DMS53 treated with DMSO at 0.1 percent for 48 hours (cell line): ENCODE measurements around the gene CCDC102A.

ENCODE experiments used
- DNase-seq: peaks from one replicate; lab custom pipeline; 2025; ENCODE audit not compliant: unreplicated experiment; lab: John Stamatoyannopoulos, UW

The CCDC102A gene

DNA sequence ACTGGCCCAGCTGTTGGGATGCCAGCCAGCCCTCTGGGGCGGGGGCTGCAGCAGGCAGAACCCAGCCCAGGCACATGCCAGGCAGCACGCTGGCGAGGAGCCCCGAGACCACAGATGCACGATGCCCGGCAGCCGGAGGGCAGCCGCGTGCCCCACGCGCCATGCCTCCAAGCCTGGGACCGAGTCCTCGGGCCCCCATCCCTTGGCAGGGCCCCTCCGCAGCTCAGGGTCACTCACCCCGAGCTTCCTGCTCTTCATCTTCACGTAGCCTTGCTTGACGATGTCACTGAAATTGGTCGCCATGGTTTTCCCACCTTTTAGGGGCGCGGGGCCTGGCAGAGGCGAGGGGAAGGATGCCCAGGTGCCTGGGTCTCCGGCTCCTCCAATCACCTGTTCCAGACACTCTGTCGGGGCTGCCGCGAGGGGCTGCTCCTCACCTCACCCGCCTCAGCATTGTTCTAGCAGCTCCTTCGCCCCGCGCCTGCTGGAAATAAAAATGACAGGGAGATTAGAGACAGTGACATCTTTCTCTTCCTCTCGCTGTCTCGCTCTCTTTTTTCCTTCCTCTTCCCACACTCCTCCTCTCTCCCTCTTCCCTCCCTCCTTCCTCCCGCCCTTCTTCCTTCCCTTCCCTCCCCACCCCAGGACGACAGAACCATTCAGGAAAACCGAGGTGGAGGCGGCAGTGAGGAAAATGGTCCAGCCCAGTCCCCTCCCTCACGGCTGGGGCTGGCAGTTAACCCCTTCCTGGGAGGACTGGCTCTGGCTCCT is 57.0 kb downstream of the CCDC102A start:
- DNase-seq: no peak

GRCh38 chr16:57478396-57479204 is 57.8 kb downstream of the CCDC102A start:
- no peak for DNase-seq

DNA sequence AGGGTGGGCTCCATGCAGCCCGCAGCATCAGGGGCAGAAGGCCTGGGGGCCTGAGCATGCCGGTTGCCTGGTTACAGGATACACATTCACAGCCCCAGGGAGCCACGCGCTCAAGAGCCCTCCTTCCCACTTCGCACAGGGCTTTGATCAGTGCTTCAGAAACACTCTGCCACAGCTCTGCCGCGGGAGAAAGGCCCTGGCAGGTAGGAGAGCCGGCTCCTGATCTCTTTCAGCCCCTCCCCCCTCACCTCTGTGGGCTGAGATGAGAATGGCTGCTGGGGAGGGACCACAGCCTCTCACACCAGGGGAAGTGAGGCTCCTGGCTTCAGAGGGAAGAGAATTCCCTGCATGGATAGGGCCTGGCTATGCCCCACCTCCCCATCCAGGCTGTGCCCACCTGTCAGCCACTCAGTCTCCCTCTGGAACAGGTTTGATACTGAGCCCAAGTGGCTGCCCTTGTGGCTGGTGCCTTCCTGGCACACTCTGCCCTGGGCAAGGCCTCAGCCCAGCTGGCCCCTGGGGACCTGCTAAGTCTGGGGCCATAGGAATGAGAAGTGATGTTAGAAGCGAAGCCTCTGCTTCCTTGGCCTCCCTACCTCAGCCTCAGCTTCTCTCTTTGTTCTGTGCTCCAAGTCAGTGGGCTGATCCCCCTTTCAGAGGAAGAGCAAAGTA is 58.7 kb downstream of the CCDC102A start:
- no peak for DNase-seq

DNA sequence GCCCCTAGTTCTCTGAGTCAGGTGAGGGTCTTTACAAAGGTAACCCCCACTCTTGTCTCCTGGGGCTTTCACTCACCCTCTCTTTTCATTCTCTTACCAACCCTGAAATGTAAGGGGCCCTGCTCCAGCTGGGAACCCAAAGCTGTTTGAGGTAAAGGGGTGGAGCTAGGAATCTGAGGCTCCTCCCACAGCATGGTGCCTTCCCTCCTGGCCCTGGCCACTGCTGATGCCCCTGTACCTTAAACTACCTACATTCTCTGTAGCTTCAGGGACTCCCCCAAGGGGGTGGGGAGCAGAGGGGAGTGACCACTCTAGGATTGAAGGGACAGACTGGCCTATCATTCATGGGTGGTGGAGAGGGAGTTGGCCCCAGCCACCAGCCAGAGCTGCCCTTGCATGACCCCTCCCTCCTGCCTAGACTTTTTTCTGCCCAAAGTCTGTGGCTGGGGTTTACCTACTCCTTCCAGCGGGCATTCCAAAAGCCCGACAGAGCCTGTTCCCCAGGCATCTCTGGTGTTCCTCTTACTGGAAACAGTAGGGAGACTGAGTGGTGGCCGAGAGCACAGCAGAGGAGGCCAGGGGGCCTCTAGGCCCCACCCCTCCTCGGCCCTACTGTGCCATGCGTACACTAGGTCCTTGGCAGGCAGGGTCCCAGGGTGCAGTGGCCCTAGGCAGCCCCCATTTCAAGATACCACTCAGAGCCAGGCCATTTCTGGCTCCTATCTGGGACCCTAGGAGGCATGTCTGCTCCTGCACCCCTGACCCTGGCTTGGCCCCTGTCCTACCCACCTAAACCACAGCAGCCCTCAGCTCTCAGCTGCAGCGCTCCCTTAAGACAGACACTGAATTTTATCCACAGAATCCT is 59.6 kb downstream of the CCDC102A start:
- DNase-seq: no peak

DNA sequence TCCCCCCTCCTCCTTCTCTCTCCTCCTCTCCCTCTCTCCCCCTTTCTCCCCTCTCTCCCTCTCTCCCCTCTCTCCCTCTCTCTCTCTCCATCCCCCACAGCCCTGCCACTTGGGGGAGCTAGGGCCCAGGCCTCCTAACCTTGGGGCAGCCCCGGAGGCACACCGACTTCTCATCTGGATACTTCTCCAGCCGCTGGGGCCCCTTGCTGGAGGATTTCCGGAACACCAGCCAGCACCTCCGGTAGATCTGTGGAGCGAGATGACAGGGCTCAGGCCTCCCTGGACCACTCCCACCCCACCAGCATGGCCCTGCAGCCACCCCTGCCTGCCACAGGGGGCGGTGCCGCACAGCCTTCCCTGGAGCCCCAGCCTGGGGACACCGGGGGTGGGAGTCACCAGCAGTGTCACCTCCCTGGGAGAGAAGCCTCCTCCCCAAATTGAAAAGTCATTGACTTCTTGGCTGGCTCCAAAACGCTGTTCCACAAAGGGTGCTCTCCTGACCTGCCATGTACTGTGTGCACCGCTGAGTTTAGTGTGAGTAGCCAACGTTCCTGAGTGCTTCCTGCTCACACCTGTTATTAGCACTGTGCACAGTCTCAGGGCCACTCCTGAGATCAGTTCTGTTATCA is 60.5 kb downstream of the CCDC102A start:
- peak; percentile 79 for DNase-seq

- peak; percentile 26 for DNase-seq
Observed at GRCh38 chr16:57474671-57475661, 61.4 kb downstream of the CCDC102A start.

GRCh38 chr16:57473906-57474305 is 62.5 kb downstream of the CCDC102A start:
- no peak for DNase-seq

GRCh38 chr16:57473176-57473840 is 63.1 kb downstream of the CCDC102A start:
- no peak for DNase-seq

DNA sequence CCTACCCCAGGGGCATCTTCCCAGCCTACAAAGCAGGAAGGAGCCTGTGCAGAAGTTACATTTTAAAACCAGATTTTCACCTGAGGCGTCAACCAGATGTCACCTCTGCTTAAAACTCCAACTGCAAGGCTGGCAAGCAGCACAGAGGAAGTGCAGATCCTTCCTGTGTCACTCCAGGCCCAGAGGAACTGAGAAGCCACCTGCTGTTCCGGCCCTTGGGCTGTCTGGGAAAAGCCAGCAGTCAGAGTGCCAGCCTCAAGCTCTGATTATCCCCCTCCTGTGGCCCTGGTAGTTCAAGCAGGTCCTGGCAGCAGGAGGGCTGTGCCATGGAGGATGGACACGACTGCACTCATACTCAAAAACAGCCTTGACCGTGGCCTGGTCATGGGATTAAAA is 63.7 kb downstream of the CCDC102A start:
- peak; percentile 34 for DNase-seq

GRCh38 chr16:57471852-57472664 is 64.3 kb downstream of the CCDC102A start:
- no peak for DNase-seq

- no peak for DNase-seq
Observed at GRCh38 chr16:57471209-57471608, 65.2 kb downstream of the CCDC102A start.

DNA sequence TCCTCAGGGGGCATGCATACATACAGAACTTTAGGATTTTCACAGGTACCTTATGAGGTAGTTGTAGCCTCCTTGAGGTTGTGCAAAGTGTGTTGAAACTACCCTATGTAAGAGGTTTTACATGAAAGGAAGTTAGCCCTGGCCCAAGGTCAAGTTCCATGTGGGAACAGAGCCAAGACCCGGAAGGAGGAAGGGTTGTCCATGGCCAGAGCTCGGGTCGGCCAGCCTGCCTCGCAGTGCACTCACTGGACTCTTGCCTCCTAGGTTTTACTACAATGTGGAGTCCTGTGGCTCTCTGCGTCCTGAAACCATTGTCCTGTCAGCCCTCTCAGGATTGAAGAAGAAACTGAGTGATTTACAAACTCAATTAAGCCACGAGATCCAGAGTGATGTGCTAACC is 65.7 kb downstream of the CCDC102A start:
- DNase-seq: no peak

DNA sequence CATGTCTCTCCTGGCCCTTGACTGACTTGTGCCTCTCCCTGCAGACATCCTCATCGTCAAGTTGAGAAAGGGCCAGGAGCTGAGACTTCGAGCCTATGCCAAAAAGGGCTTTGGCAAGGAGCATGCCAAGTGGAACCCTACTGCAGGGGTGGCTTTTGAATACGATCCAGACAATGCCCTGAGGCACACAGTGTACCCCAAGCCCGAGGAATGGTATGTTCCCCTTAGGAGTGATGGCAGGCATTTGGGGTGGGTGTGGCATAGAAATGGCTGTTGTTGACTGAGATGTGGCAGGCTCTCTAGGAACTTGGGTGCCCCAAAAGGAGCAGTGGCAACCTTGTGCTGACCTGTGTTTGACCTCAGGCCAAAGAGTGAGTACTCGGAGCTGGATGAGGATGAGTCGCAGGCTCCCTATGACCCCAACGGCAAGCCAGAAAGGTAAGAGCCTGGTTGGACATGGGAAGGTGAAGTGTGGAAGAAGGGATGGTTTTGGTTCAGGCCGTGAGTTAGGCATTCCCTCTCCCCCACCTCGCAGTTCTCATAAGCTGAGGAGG is 66.4 kb downstream of the CCDC102A start:
- no peak for DNase-seq

DNA sequence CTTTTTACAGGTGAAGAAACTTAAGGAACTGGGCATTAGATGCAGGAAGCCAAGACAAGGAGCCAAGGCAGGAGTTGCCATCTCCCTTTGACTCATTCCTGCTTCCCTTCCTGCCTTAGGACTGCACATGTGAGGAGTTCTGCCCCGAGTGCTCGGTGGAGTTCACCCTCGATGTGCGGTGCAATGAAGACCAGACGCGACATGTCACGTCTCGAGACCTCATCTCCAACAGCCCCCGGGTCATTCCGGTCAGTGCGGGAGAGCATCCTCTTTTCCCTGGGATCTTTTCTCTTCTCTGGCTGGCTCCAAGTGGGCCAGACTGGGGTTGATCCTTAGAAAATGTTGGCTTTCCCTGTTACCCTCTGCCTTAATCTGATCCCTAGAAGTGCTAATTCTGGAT is 67.3 kb downstream of the CCDC102A start:
- DNase-seq: no peak

DNA sequence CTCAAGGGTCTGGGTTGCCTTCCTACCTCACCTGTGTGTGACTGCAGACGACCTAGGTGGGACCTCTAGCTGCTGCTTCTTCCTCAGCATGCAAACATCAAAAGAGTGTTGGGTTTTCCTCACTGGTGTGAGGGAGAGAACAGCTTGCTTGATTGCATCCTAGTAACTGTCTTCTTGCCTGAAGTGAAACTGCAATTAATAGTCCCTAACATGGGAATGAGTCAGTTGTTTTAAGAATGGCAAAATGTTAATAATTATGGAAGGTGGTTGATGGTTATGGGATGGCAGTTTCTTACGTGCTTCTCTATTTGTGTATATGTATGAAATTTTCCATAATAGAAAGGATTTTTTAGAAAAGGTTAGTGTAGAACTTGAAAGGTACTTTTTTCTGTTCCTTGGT is 68.0 kb downstream of the CCDC102A start:
- no peak for DNase-seq

- no peak for DNase-seq
Observed at GRCh38 chr16:57464523-57464922, 71.8 kb downstream of the CCDC102A start.

DNA sequence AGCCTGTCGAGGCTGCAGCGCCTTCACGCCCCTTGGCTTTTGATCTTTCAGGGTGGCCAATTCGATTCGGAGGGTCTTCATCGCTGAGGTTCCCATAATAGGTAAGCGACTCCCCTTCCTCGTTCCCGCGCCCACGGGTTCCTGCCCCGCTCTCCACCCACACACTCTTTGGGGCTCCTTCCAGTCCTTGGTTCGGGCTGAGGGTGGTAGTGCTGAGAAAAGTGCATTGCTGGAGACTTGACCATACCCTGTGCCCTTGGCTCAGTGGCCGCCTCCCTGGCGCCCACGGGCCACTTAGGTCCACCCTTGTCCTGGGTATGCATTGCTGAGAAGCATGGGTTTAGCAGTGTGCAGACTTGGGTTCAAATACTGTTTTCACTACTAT is 73.4 kb downstream of the CCDC102A start:
- DNase-seq: no peak
